H9 (cell line): ENCODE results near the gene DLG2. TPM values are rescaled to one million over a fixed set of nuclear protein-coding genes. Genes with fewer than 3 reads are reported as not detected.

Experiments used
- DNase-seq: peaks from one replicate; pipeline ENCODE4 v3.0.0-alpha.2; 2017
- H2AFZ ChIP-seq: one replicate; pipeline ENCODE4 v1.6.1; 2013; ENCODE audit warnings: mild to moderate bottlenecking, low read length, control low read depth, moderate library complexity
- H2AK5ac ChIP-seq: 2 replicates; pipeline ENCODE4 v1.6.1; 2013; ENCODE audit warnings: low read length, control low read depth, mixed read lengths; ENCODE audit not compliant: insufficient read length
- H2BK120ac ChIP-seq: one replicate; pipeline ENCODE4 v1.6.1; 2013; ENCODE audit warnings: low read depth, mild to moderate bottlenecking, low read length, control low read depth, inconsistent platforms; ENCODE audit not compliant: poor library complexity, severe bottlenecking
- H2BK12ac ChIP-seq: 2 replicates; pipeline ENCODE4 v1.6.1; 2013; ENCODE audit warnings: low read length, control low read depth, mixed read lengths, low read depth; ENCODE audit not compliant: insufficient read length
- H2BK15ac ChIP-seq: 2 replicates; pipeline ENCODE4 v1.6.1; 2013; ENCODE audit warnings: low read depth, low read length, control low read depth
- H2BK20ac ChIP-seq: one replicate; pipeline ENCODE4 v1.6.1; 2013; ENCODE audit warnings: low read depth, mild to moderate bottlenecking, low read length, control low read depth, inconsistent platforms; ENCODE audit not compliant: poor library complexity, severe bottlenecking
- H2BK5ac ChIP-seq: 2 replicates; pipeline ENCODE4 v1.6.1; 2013; ENCODE audit warnings: low read length, control low read depth, mixed read lengths; ENCODE audit not compliant: insufficient read length
- H3K14ac ChIP-seq: 2 replicates; pipeline ENCODE4 v1.6.1; 2013; ENCODE audit warnings: low read length, control low read depth; ENCODE audit not compliant: insufficient read depth
- H3K18ac ChIP-seq: 2 replicates; pipeline ENCODE4 v1.6.1; 2013; ENCODE audit warnings: low read depth, mild to moderate bottlenecking, mixed read lengths, low read length, control low read depth; ENCODE audit not compliant: insufficient read length
- H3K23ac ChIP-seq: 2 replicates; pipeline ENCODE4 v1.6.1; 2013; ENCODE audit warnings: low read length, control low read depth, mixed read lengths, low read depth; ENCODE audit not compliant: insufficient read length
- H3K23me2 ChIP-seq: 2 replicates; pipeline ENCODE4 v1.6.1; 2013; ENCODE audit warnings: low read depth, mild to moderate bottlenecking, mixed read lengths, low read length, control low read depth; ENCODE audit not compliant: insufficient read length, poor library complexity, severe bottlenecking
- H3K27ac ChIP-seq: 2 replicates; pipeline ENCODE4 v1.5.1; 2013; ENCODE audit warnings: low read length, control low read depth, mixed read lengths, low read depth; ENCODE audit not compliant: insufficient read length
- H3K27me3 ChIP-seq: 2 replicates; pipeline ENCODE4 v1.6.1; 2013; ENCODE audit warnings: low read length, control low read depth, inconsistent platforms; ENCODE audit not compliant: insufficient read depth
- H3K4ac ChIP-seq: 2 replicates; pipeline ENCODE4 v1.6.1; 2013; ENCODE audit warnings: low read depth, mild to moderate bottlenecking, control low read depth, inconsistent platforms, low read length, moderate library complexity
- H3K4me1 ChIP-seq: 2 replicates; pipeline ENCODE4 v1.6.1; 2013; ENCODE audit warnings: low read length, control low read depth, inconsistent platforms; ENCODE audit not compliant: insufficient read depth
- H3K4me2 ChIP-seq: 2 replicates; pipeline ENCODE4 v1.6.1; 2013; ENCODE audit warnings: low read length, control low read depth, mixed read lengths; ENCODE audit not compliant: insufficient read length, insufficient read depth
- H3K56ac ChIP-seq: 2 replicates; pipeline ENCODE4 v1.6.1; 2013; ENCODE audit warnings: low read depth, mild to moderate bottlenecking, mixed read lengths, low read length, control low read depth; ENCODE audit not compliant: insufficient read length
- H3K79me1 ChIP-seq: 2 replicates; pipeline ENCODE4 v1.6.1; 2013; ENCODE audit warnings: low read depth, mild to moderate bottlenecking, moderate library complexity, low read length, control low read depth, inconsistent platforms; ENCODE audit not compliant: insufficient read depth, poor library complexity, severe bottlenecking
- H3K79me2 ChIP-seq: 2 replicates; pipeline ENCODE4 v1.6.1; 2013; ENCODE audit warnings: low read length, control low read depth, inconsistent platforms; ENCODE audit not compliant: insufficient read depth
- H3K9ac ChIP-seq: 2 replicates; pipeline ENCODE4 v1.6.1; 2013; ENCODE audit warnings: low read length, control low read depth, mixed read lengths; ENCODE audit not compliant: insufficient read length; ENCODE audit errors: extremely low read depth
- H3K9me3 ChIP-seq: one replicate; pipeline ENCODE4 v1.6.1; 2013; ENCODE audit warnings: low read depth, low read length, inconsistent platforms; ENCODE audit not compliant: control insufficient read depth
- H3T11ph ChIP-seq: one replicate; pipeline ENCODE4 v1.6.1; 2013; ENCODE audit warnings: mild to moderate bottlenecking, low read length, control low read depth, inconsistent platforms
- H4K20me1 ChIP-seq: one replicate; pipeline ENCODE4 v1.6.1; 2013; ENCODE audit not compliant: control insufficient read depth, insufficient read length, insufficient read depth
- H4K5ac ChIP-seq: 2 replicates; pipeline ENCODE4 v1.6.1; 2013; ENCODE audit warnings: low read depth, mild to moderate bottlenecking, mixed read lengths, low read length, control low read depth; ENCODE audit not compliant: insufficient read length
- H4K8ac ChIP-seq: replicated peaks from 2 replicates; pipeline ENCODE4 v1.6.1; 2013; ENCODE audit warnings: low read length, control low read depth, mixed read lengths, low read depth; ENCODE audit not compliant: insufficient read length
- H4K91ac ChIP-seq: 2 replicates; pipeline ENCODE4 v1.6.1; 2013; ENCODE audit warnings: low read depth, mild to moderate bottlenecking, moderate library complexity, mixed read lengths, low read length, control low read depth; ENCODE audit not compliant: insufficient read length
- H3K27ac Mint-ChIP-seq, 3 experiments: 2 replicates in 2 of 3; 3 replicates in 1 of 3; pipeline ENCODE4 v1.8.0; 2020 to 2021; ENCODE audit warnings: mixed read lengths in 3 of 3, mild to moderate bottlenecking in 1 of 3, moderate library complexity in 1 of 3
- H3K27me3 Mint-ChIP-seq: 2 replicates; pipeline ENCODE4 v1.8.0; 2021; ENCODE audit warnings: low read depth, mild to moderate bottlenecking, moderate library complexity, mixed read lengths
- H3K36me3 Mint-ChIP-seq, 3 experiments: 2 replicates in 2 of 3; 3 replicates in 1 of 3; pipeline ENCODE4 v1.8.0; 2020 to 2021; ENCODE audit warnings: low read depth in 3 of 3, mixed read lengths in 3 of 3; ENCODE audit not compliant: insufficient read depth in 1 of 3
- H3K4me1 Mint-ChIP-seq, 2 experiments: 2 replicates each; pipeline ENCODE4 v1.8.0; 2020; ENCODE audit warnings: mixed read lengths in 2 of 2
- H3K4me3 Mint-ChIP-seq, 2 experiments: 2 replicates in 1 of 2; 3 replicates in 1 of 2; pipeline ENCODE4 v1.8.0; 2020 to 2021; ENCODE audit warnings: mild to moderate bottlenecking in 2 of 2, mixed read lengths in 2 of 2, moderate library complexity in 1 of 2
- H3K9me3 Mint-ChIP-seq, 2 experiments: 2 replicates in 1 of 2; 3 replicates in 1 of 2; pipeline ENCODE4 v1.8.0; 2020; ENCODE audit warnings: mild to moderate bottlenecking in 2 of 2, mixed read lengths in 2 of 2, moderate library complexity in 1 of 2
- WGBS: extraction: QIAGEN DNeasy Blood & Tissue Kit; methylation state at CpG from one replicate; pipeline ENCODE4 v1.1.7; 2013; ENCODE audit warnings: missing lambda C conversion rate, low lambda C conversion rate, mixed read lengths; ENCODE audit not compliant: insufficient read length; ENCODE audit errors: extremely low coverage; 5-methylcytosine and 5-hydroxymethylcytosine counted together
- total RNA-seq: library from RNA; stranded (reverse); gene quantifications from 2 replicates; pipeline ENCODE4 v1.2.1, GENCODE V29; 2021
- TF ChIP-seq, protein P1 (sequence below): fragments of 200-600 bp; sonication (generic); conservative IDR thresholded peaks from 3 replicates; pipeline ENCODE4 v1.8.0; 2021; ENCODE audit warnings: antibody characterized with exemption, mild to moderate bottlenecking

Gene DLG2
- total RNA-seq, 1 experiment from 2014 or later, result 8.0 TPM

DNA sequence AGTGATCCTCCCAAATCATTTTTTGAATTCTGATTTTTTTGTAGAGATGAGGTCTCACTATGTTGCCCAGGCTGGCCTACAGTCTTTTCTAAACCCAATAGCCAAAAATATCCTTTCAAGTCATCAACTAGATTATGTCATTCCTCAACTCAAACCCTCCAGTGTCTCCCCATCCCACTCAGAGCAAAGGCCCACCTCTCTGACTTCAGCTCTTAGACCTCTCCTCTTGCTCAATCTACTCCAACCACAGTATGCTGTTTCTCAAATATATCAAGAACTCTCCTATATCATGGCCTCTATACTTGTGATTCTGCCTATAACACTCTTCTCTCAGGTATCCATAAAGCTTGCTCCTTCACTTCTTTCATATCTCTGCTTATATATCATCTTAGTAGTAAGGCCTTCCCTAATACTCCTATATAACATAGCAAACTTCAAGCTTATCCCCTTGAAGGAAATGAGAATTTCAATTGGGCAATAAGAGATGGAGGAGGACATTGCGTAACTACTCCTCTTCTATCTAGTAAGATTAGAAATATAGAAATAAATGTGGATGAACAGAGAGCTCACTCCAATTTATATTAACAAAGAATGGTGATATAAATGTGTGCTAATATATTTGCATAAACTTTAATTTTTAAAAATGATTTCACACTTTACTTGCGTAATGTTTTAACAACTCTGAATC lies 24.5 kb downstream of the DLG2 start:
- no peaks in the 10 kb centered on the region for H3K23me2 ChIP-seq
- no peak overlapping the region for H4K8ac ChIP-seq
- no peaks in the 10 kb centered on the region for H3K9me3 ChIP-seq
- no peak overlapping the region for H2AFZ ChIP-seq
- H3K9ac ChIP-seq, result no peak overlapping the region
- no peaks in the 10 kb centered on the region; the same call in 1 of the 2 replicates for H3K4me1 ChIP-seq
- H2BK20ac ChIP-seq, result no peak overlapping the region
- H2BK120ac ChIP-seq, result no peak overlapping the region
- no peaks in the 10 kb centered on the region for H3K79me1 ChIP-seq
- TF ChIP-seq, protein P1, sequence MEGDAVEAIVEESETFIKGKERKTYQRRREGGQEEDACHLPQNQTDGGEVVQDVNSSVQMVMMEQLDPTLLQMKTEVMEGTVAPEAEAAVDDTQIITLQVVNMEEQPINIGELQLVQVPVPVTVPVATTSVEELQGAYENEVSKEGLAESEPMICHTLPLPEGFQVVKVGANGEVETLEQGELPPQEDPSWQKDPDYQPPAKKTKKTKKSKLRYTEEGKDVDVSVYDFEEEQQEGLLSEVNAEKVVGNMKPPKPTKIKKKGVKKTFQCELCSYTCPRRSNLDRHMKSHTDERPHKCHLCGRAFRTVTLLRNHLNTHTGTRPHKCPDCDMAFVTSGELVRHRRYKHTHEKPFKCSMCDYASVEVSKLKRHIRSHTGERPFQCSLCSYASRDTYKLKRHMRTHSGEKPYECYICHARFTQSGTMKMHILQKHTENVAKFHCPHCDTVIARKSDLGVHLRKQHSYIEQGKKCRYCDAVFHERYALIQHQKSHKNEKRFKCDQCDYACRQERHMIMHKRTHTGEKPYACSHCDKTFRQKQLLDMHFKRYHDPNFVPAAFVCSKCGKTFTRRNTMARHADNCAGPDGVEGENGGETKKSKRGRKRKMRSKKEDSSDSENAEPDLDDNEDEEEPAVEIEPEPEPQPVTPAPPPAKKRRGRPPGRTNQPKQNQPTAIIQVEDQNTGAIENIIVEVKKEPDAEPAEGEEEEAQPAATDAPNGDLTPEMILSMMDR, result no peak
- no peak for DNase-seq
- no peak overlapping the region for H2BK12ac ChIP-seq
- H3K4me3 Mint-ChIP-seq, result no peak overlapping the region
- H3K27me3 ChIP-seq, result no peaks in the 10 kb centered on the region
- H3T11ph ChIP-seq, result no peak overlapping the region
- no peak overlapping the region for H2BK5ac ChIP-seq
- no peak overlapping the region for H3K4ac ChIP-seq
- no peak overlapping the region for H3K56ac ChIP-seq
- H3K18ac ChIP-seq, result no peak overlapping the region
- H3K14ac ChIP-seq, result no peak overlapping the region
- H3K27ac ChIP-seq, result no peak overlapping the region
- peak overlapping the region in 1 of 3 experiments; percentile 46; a peak in 2 of 7 replicates for H3K27ac Mint-ChIP-seq
- no CpG with 5 or more reads among the region's 2 CpGs for WGBS
- H3K27me3 Mint-ChIP-seq, result peaks cover 3% of the 10 kb centered on the region; the same call in 1 of the 2 replicates
- peaks cover 8 to 11% of the 10 kb centered on the region in 2 experiments for H3K9me3 Mint-ChIP-seq
- H3K4me2 ChIP-seq, result no peak overlapping the region
- H3K23ac ChIP-seq, result no peak overlapping the region
- peaks cover 33 to 36% of the 10 kb centered on the region in 2 experiments for H3K4me1 Mint-ChIP-seq
- H3K79me2 ChIP-seq, result no peaks in the 10 kb centered on the region
- no peaks in the 10 kb centered on the region for H4K20me1 ChIP-seq
- no peak overlapping the region for H4K91ac ChIP-seq
- H2AK5ac ChIP-seq, result no peak overlapping the region
- H3K36me3 Mint-ChIP-seq, result peaks cover 16 to 20% (median 17%) of the 10 kb centered on the region in 3 experiments
- H2BK15ac ChIP-seq, result no peak overlapping the region
- H4K5ac ChIP-seq, result no peak overlapping the region
